Mesenchymal stem cell (in vitro differentiated cells and primary cell): ENCODE measurements around the gene COASY.

ENCODE experiments used
- DNase-seq: peaks from one replicate; pipeline ENCODE4 v3.0.0-alpha.2; 2013
- H2AFZ ChIP-seq: one replicate; pipeline ENCODE4 v1.6.1; 2013; ENCODE audit warnings: low read depth, mild to moderate bottlenecking, control low read depth, inconsistent platforms, low read length, moderate library complexity
- H2AK5ac ChIP-seq: 2 replicates; pipeline ENCODE4 v1.6.1; 2013; ENCODE audit warnings: low read length, moderate library complexity, mild to moderate bottlenecking, inconsistent platforms; ENCODE audit not compliant: severe bottlenecking
- H2BK120ac ChIP-seq: one replicate; pipeline ENCODE4 v1.6.1; 2013; ENCODE audit warnings: low read depth, mild to moderate bottlenecking, inconsistent platforms, low read length, moderate library complexity
- H2BK12ac ChIP-seq, 2 experiments: one replicate each; pipeline ENCODE4 v1.6.1; 2013; ENCODE audit warnings: inconsistent platforms in 2 of 2, low read length in 2 of 2, mild to moderate bottlenecking in 2 of 2, moderate library complexity in 2 of 2, control low read depth in 1 of 2
- H2BK15ac ChIP-seq: one replicate; pipeline ENCODE4 v1.6.1; 2013; ENCODE audit warnings: mild to moderate bottlenecking, low read depth, inconsistent platforms; ENCODE audit not compliant: poor library complexity, severe bottlenecking
- H2BK5ac ChIP-seq: 2 replicates; pipeline ENCODE4 v1.6.1; 2013; ENCODE audit warnings: low read depth, mild to moderate bottlenecking, low read length, control low read depth, inconsistent platforms; ENCODE audit not compliant: poor library complexity, severe bottlenecking
- H3K14ac ChIP-seq, 2 experiments: one replicate each; pipeline ENCODE4 v1.6.1; 2013; ENCODE audit warnings: inconsistent platforms in 2 of 2, low read length in 2 of 2, control low read depth in 1 of 2, mild to moderate bottlenecking in 1 of 2, moderate library complexity in 1 of 2
- H3K18ac ChIP-seq, 2 experiments: one replicate each; pipeline ENCODE4 v1.6.1; 2013; ENCODE audit warnings: inconsistent platforms in 2 of 2, low read length in 2 of 2, control low read depth in 1 of 2, low read depth in 1 of 2, mild to moderate bottlenecking in 1 of 2
- H3K23ac ChIP-seq, 2 experiments: one replicate each; pipeline ENCODE4 v1.6.1; 2013; ENCODE audit warnings: inconsistent platforms in 2 of 2, low read length in 2 of 2, mild to moderate bottlenecking in 2 of 2, moderate library complexity in 2 of 2, control low read depth in 1 of 2
- H3K27ac ChIP-seq: 2 replicates; pipeline ENCODE4 v1.5.1; 2013; ENCODE audit warnings: mild to moderate bottlenecking, moderate library complexity, low read length, control low read depth, inconsistent platforms; ENCODE audit not compliant: poor library complexity, severe bottlenecking
- H3K27me3 ChIP-seq, 2 experiments: 2 replicates each; pipeline versions ENCODE4 v1.6.1 to v1.7.0; 2013; ENCODE audit warnings: low read length in 2 of 2, mild to moderate bottlenecking in 2 of 2, moderate library complexity in 2 of 2, control low read depth in 1 of 2, inconsistent platforms in 1 of 2; ENCODE audit not compliant: control insufficient read depth in 1 of 2, insufficient read depth in 1 of 2
- H3K36me3 ChIP-seq, 2 experiments: 2 replicates each; pipeline versions ENCODE4 v1.6.1 to v1.7.0; 2013; ENCODE audit warnings: low read length in 2 of 2, control low read depth in 1 of 2, inconsistent platforms in 1 of 2, low read depth in 1 of 2, mild to moderate bottlenecking in 1 of 2; ENCODE audit not compliant: insufficient read depth in 2 of 2, control insufficient read depth in 1 of 2
- H3K4ac ChIP-seq, 2 experiments: one replicate each; pipeline ENCODE4 v1.6.1; 2013; ENCODE audit warnings: inconsistent platforms in 2 of 2, low read length in 2 of 2, mild to moderate bottlenecking in 2 of 2, moderate library complexity in 2 of 2, control low read depth in 1 of 2, low read depth in 1 of 2
- H3K4me1 ChIP-seq: 2 replicates; pipeline ENCODE4 v1.6.1; 2013; ENCODE audit warnings: low read depth, low read length, control low read depth; ENCODE audit not compliant: control insufficient read depth, insufficient read depth
- H3K4me2 ChIP-seq: 2 replicates; pipeline ENCODE4 v1.6.1; 2013; ENCODE audit warnings: low read length, mild to moderate bottlenecking, inconsistent platforms; ENCODE audit not compliant: poor library complexity, severe bottlenecking
- H3K4me3 ChIP-seq, 2 experiments: 2 replicates each; pipeline versions ENCODE4 v1.5.1 to v1.7.0; 2013; ENCODE audit warnings: low read length in 2 of 2, mild to moderate bottlenecking in 2 of 2, control low read depth in 1 of 2, low read depth in 1 of 2; ENCODE audit not compliant: insufficient read depth in 1 of 2
- H3K79me1 ChIP-seq: replicated peaks from 2 replicates; pipeline ENCODE4 v1.6.1; 2013; ENCODE audit warnings: mild to moderate bottlenecking, control low read depth, low read length, inconsistent platforms; ENCODE audit not compliant: poor library complexity, severe bottlenecking
- H3K9ac ChIP-seq: 2 replicates; pipeline ENCODE4 v1.7.0; 2013; ENCODE audit warnings: mild to moderate bottlenecking, low read length, moderate library complexity
- H3K9me3 ChIP-seq: 2 replicates; pipeline ENCODE4 v1.7.0; 2013; ENCODE audit warnings: mild to moderate bottlenecking, low read length; ENCODE audit not compliant: control insufficient read depth
- H4K8ac ChIP-seq: one replicate; pipeline ENCODE4 v1.6.1; 2013; ENCODE audit warnings: inconsistent platforms, mild to moderate bottlenecking, low read length, moderate library complexity
- H4K91ac ChIP-seq: one replicate; pipeline ENCODE4 v1.6.1; 2013; ENCODE audit warnings: mild to moderate bottlenecking, low read length, inconsistent platforms
- WGBS: methylation state at CpG from one replicate; pipeline ENCODE4 v1.1.7; 2013; ENCODE audit warnings: mixed read lengths; 5-methylcytosine and 5-hydroxymethylcytosine counted together

The COASY gene

DNA sequence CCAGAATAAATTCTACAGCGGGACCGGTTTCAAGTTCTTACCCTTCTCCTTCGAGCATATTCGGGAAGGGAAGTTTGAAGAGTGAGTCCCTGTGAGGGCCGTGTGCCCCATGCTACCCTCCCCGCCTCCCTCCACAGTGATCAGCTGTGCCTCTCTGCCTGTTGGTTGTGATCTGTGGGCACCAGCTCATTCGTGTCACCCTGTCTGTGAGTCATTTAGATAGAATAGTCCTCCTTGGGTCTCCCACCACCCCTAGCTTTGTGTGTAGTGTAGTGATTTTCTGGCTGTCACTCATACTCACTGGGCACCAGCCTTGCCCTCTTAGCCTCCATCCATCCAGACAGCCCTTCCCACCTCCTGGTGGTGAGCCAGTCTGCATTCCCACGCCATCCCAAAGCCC lies 40.9 kb upstream of the COASY start:
- peak overlapping the region; percentile 97 for H2BK120ac ChIP-seq
- H2BK12ac ChIP-seq: peak overlapping the region; percentile 98 to 100
- 88% methylated on average over 7 of the region's 8 CpGs for WGBS

DNA sequence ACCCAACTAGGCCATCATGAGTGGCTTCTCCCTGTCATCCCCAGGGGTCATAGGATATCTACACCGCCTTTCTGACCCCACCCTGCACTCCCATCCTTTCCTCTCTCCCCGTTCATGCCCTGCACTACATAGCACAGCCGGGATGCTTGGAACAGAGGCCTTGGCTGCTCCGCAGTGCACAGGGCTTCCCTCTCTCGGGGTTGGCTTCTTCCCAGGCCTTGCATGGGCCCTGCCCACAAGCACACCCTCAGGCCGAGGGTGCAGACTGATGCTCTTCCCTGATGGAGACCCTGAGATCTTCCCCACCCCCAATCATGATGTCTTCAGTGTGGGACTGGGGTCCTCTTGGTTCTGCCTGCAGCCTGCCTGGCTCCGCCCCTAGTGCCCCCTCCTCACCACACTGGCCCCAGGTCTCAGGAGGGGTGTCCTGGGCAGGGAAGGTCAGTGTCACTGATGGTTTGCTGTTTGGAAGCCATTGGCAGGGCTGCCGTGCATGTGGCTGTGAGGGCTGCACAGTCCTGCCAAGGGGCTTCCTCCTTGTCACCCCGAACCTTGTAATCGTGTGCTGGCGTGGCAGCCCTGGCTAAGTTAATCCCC lies 40.2 kb upstream of the COASY start:
- peak overlapping the region in 1 of 2 experiments; percentile 99 for H3K14ac ChIP-seq
- H3K9ac ChIP-seq: peak overlapping the region; percentile 85
- no peaks in the 10 kb centered on the region for H3K9me3 ChIP-seq
- peak overlapping the region; percentile 98 to 100 for H2BK12ac ChIP-seq
- H2BK120ac ChIP-seq: peak overlapping the region; percentile 97
- DNase-seq: no peak
- peak overlapping the region; percentile 84 for H2AK5ac ChIP-seq
- H3K36me3 ChIP-seq: peaks cover 20 to 24% of the 10 kb centered on the region in 2 experiments
- H3K4me3 ChIP-seq: peak overlapping the region in 1 of 2 experiments; percentile 40
- H3K27ac ChIP-seq: peak overlapping the region; percentile 100
- H4K8ac ChIP-seq: peak overlapping the region; percentile 16
- no peak overlapping the region for H2BK5ac ChIP-seq
- peak overlapping the region; percentile 62 for H4K91ac ChIP-seq
- peaks cover 3% of the 10 kb centered on the region for H3K79me1 ChIP-seq
- peak overlapping the region; percentile 7 to 96 for H3K4ac ChIP-seq
- no peaks in the 10 kb centered on the region for H3K27me3 ChIP-seq
- H3K4me2 ChIP-seq: no peak overlapping the region
- H3K4me1 ChIP-seq: peaks cover 48% of the 10 kb centered on the region
- H2AFZ ChIP-seq: no peak overlapping the region
- peak overlapping the region; percentile 39 for H2BK15ac ChIP-seq
- peak overlapping the region; percentile 99 for H3K18ac ChIP-seq
- H3K23ac ChIP-seq: peak overlapping the region in 1 of 2 experiments; percentile 53
- 94% methylated on average over 11 of the region's 11 CpGs for WGBS

More for the DNA sequence above, 40.9 kb upstream of the COASY start:
- peak; percentile 35 for DNase-seq
- Histone ChIP-seq H2AK5ac (peak overlapping the region; percentile 84), H3K4me3 (peak overlapping the region in 1 of 2 experiments; percentile 40), H2BK5ac (peak overlapping the region; percentile 93), H4K8ac (peak overlapping the region; percentile 99), H3K9me3 (no peaks in the 10 kb centered on the region), H3K79me1 (peaks cover 3% of the 10 kb centered on the region), H3K36me3 (peaks cover 26 to 32% of the 10 kb centered on the region in 2 experiments), H4K91ac (peak overlapping the region; percentile 98), H2AFZ (no peak overlapping the region), H3K18ac (peak overlapping the region; percentile 99), H3K23ac (peak overlapping the region in 1 of 2 experiments; percentile 81), H3K4ac (peak overlapping the region; percentile 7 to 96), H3K4me2 (no peak overlapping the region), H2BK15ac (peak overlapping the region; percentile 99), H3K14ac (peak overlapping the region in 1 of 2 experiments; percentile 99), H3K27me3 (no peaks in the 10 kb centered on the region), H3K9ac (peak overlapping the region; percentile 85), H3K4me1 (peaks cover 48% of the 10 kb centered on the region), H3K27ac (peak overlapping the region; percentile 100)

DNA sequence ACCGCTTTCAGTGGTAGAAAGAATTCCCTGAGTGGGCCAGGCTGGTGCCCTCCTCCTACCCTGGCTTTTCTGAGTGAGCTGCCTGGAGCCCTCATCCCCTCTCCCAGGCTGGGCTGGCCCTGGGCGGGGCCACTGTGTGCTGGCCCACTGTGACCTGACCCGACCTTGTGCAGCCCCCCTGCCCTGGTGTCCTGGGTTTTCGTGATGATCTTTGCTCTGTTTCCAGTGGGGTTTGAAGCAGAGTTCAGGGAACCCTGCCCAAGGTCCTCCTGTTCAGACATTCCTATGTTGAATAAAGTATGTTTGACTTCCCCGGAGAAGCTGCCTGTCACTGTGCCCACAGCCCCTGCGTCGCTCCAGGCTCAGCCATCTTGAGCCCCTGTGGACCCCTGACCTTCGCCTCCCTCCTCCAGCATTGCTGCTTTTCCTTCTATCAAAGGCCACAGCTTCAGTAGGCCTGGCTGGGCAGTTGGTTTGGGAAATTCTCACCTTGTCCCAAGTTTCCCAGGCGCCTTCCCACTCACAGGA lies 39.6 kb upstream of the COASY start:
- H3K27me3 ChIP-seq: no peaks in the 10 kb centered on the region
- no peak overlapping the region for H3K4me3 ChIP-seq
- H3K9me3 ChIP-seq: no peaks in the 10 kb centered on the region
- peak overlapping the region in 1 of 2 experiments; percentile 13 for H3K14ac ChIP-seq
- H2AK5ac ChIP-seq: peak overlapping the region; percentile 84
- no peak overlapping the region for H3K4me2 ChIP-seq
- peak overlapping the region; percentile 17 to 99 for H3K18ac ChIP-seq
- H2BK5ac ChIP-seq: no peak overlapping the region
- H4K8ac ChIP-seq: peak overlapping the region; percentile 27
- peaks cover 3% of the 10 kb centered on the region for H3K79me1 ChIP-seq
- H3K4ac ChIP-seq: peak overlapping the region; percentile 7 to 96
- H3K27ac ChIP-seq: peak overlapping the region; percentile 100
- peaks cover 16 to 20% of the 10 kb centered on the region in 2 experiments for H3K36me3 ChIP-seq
- no peak overlapping the region for H2BK120ac ChIP-seq
- H2BK15ac ChIP-seq: peak overlapping the region; percentile 88
- no peak overlapping the region for H3K23ac ChIP-seq
- DNase-seq: no peak
- peak overlapping the region; percentile 85 for H3K9ac ChIP-seq
- WGBS: 90% methylated on average over 9 of the region's 9 CpGs
- no peak overlapping the region for H2AFZ ChIP-seq
- H2BK12ac ChIP-seq: peak overlapping the region; percentile 98 to 100
- H3K4me1 ChIP-seq: peaks cover 50% of the 10 kb centered on the region
- H4K91ac ChIP-seq: peak overlapping the region; percentile 62

DNA sequence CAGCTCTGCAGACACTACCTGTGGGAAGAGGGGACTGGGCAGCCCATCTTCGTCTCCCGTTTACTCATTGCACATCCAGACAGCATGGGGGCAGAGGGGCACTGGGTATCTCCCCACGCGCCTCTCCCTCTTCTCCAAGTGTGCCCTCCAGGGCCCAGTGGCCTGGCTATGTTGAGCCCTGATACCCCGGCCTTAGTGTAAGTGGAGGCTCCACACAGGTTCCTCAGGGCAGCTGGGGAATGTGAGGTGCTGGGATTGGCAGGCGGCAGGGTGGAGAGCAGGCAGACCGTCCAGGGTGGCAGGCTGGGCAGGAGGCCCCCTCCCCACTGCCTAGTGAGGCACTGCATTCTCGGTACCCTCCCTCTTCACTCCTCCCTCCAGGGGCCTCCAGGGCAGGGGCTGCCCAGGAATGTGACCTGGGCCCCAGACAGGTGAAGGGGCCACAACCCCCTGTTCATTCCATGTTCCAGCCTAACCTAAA lies 39.1 kb upstream of the COASY start:
- Histone ChIP-seq H3K4me1 (peaks cover 50% of the 10 kb centered on the region), H3K36me3 (peaks cover 16 to 20% of the 10 kb centered on the region in 2 experiments), H3K18ac (peak overlapping the region; percentile 23 to 79), H3K9me3 (no peaks in the 10 kb centered on the region), H3K23ac (no peak overlapping the region), H2AK5ac (peak overlapping the region; percentile 84), H3K4me2 (no peak overlapping the region), H3K14ac (peak overlapping the region in 1 of 2 experiments; percentile 23), H3K79me1 (peaks cover 3% of the 10 kb centered on the region), H2BK5ac (no peak overlapping the region), H3K27me3 (no peaks in the 10 kb centered on the region), H2BK15ac (peak overlapping the region; percentile 88), H3K27ac (peak overlapping the region; percentile 100), H4K8ac (peak overlapping the region; percentile 54), H3K4me3 (no peak overlapping the region), H3K4ac (peak overlapping the region in 1 of 2 experiments; percentile 57), H4K91ac (peak overlapping the region; percentile 10), H2BK120ac (no peak overlapping the region), H2AFZ (no peak overlapping the region), H2BK12ac (peak overlapping the region; percentile 64 to 79), H3K9ac (peak overlapping the region; percentile 85)
- no peak for DNase-seq
- 88% methylated on average over 8 of the region's 8 CpGs for WGBS
